HepG2 (cell line): ENCODE results near the gene FGFR4. TPM values are rescaled to one million over a fixed set of nuclear protein-coding genes. Genes with fewer than 3 reads are reported as not detected.

Experiments
- AKAP8 ChIP-seq: sonication (generic); formaldehyde crosslinking; IDR thresholded peaks from 2 replicates; pipeline ENCODE4 v1.5.1; 2020; ENCODE audit warnings: mild to moderate bottlenecking, missing genetic modification reagents
- FLYWCH1 ChIP-seq: sonication (generic); formaldehyde crosslinking; IDR thresholded peaks from 2 replicates; pipeline ENCODE4 v1.8.1; 2023; ENCODE audit warnings: mild to moderate bottlenecking, missing genetic modification reagents
- HNF1A ChIP-seq, 2 experiments: sonication (generic) in 1 of 2; formaldehyde crosslinking in 1 of 2; IDR thresholded peaks; 2 replicates each; pipeline versions ENCODE4 v1.4.0 to v1.6.1; 2016 to 2020; ENCODE audit warnings: borderline replicate concordance in 1 of 2, low read depth in 1 of 2, mild to moderate bottlenecking in 1 of 2, missing genetic modification reagents in 1 of 2
- HNF1B ChIP-seq: sonication (generic); formaldehyde crosslinking; IDR thresholded peaks from 2 replicates; pipeline ENCODE4 v1.5.1; 2020; ENCODE audit warnings: mild to moderate bottlenecking, moderate library complexity, missing genetic modification reagents
- HNRNPK ChIP-seq: fragments of 200-400 bp; formaldehyde crosslinking; IDR thresholded peaks from 2 replicates; pipeline ENCODE4 v1.6.1; 2018; ENCODE audit warnings: low read length, low read depth, moderate library complexity, mild to moderate bottlenecking; ENCODE audit not compliant: poor library complexity, severe bottlenecking
- HOXA3 ChIP-seq: sonication (generic); formaldehyde crosslinking; IDR thresholded peaks from 2 replicates; pipeline ENCODE4 v1.5.0; 2020; ENCODE audit warnings: missing genetic modification reagents
- IKZF5 ChIP-seq: IDR thresholded peaks from 2 replicates; pipeline ENCODE4 v1.6.1; 2018; ENCODE audit warnings: missing genetic modification reagents, mild to moderate bottlenecking, missing compliant biosample characterization
- POGZ ChIP-seq: sonication (generic); formaldehyde crosslinking; IDR thresholded peaks from 2 replicates; pipeline ENCODE4 v1.4.0; 2020; ENCODE audit warnings: mild to moderate bottlenecking, missing genetic modification reagents
- ZBTB2 ChIP-seq: sonication (generic); formaldehyde crosslinking; IDR thresholded peaks from 2 replicates; pipeline ENCODE4 v1.8.0; 2022; ENCODE audit warnings: low read depth, missing genetic modification reagents
- ZBTB7A ChIP-seq: sonication (generic); formaldehyde crosslinking; IDR thresholded peaks from 2 replicates; pipeline ENCODE4 v1.8.0; 2022; ENCODE audit warnings: mild to moderate bottlenecking, missing genetic modification reagents
- ZNF292 ChIP-seq: sonication (generic); formaldehyde crosslinking; IDR thresholded peaks from 2 replicates; pipeline ENCODE4 v1.8.1; 2022; ENCODE audit warnings: mild to moderate bottlenecking, low read depth, missing genetic modification reagents, borderline replicate concordance
- ZNF343 ChIP-seq: sonication (generic); formaldehyde crosslinking; IDR thresholded peaks from 2 replicates; pipeline ENCODE4 v1.4.0; 2020; ENCODE audit warnings: mild to moderate bottlenecking, missing genetic modification reagents
- ZNF619 ChIP-seq: sonication (generic); formaldehyde crosslinking; IDR thresholded peaks from 2 replicates; pipeline ENCODE4 v1.4.0; 2020; ENCODE audit warnings: mild to moderate bottlenecking, missing genetic modification reagents
- ZNF770 ChIP-seq: sonication (generic); formaldehyde crosslinking; IDR thresholded peaks from 2 replicates; pipeline ENCODE4 v1.5.0; 2020; ENCODE audit warnings: mild to moderate bottlenecking, missing genetic modification reagents
- ZNF83 ChIP-seq: sonication (generic); formaldehyde crosslinking; IDR thresholded peaks from 2 replicates; pipeline ENCODE4 v1.4.0; 2020; ENCODE audit warnings: missing genetic modification reagents, mild to moderate bottlenecking, borderline replicate concordance
- ZNF879 ChIP-seq: sonication (generic); formaldehyde crosslinking; IDR thresholded peaks from 2 replicates; pipeline ENCODE4 v1.8.1; 2023; ENCODE audit warnings: missing genetic modification reagents
- ZSCAN30 ChIP-seq: sonication (generic); formaldehyde crosslinking; IDR thresholded peaks from 2 replicates; pipeline ENCODE4 v1.5.0; 2020; ENCODE audit warnings: mild to moderate bottlenecking, missing genetic modification reagents
- ZZZ3 ChIP-seq: sonication (generic); formaldehyde crosslinking; IDR thresholded peaks from 2 replicates; pipeline ENCODE4 v1.4.0; 2020; ENCODE audit warnings: missing genetic modification reagents, mild to moderate bottlenecking, borderline replicate concordance
- polyA plus RNA-seq, 8 experiments: library from polyadenylated mRNA; depleted of rRNA in 3 of 8; stranded (reverse) in 7 of 8; unstranded in 1 of 8; fragments of >200 nt; fragmentation: Illumina TruSeq in 4 of 8; extraction: Trizol in 4 of 8; gene quantifications; 2 replicates each; pipeline versions ENCODE4 v1.2.1 to v1.2.3, GENCODE V29; 2011 to 2016; ENCODE audit warnings: low read depth in 4 of 8, missing spikeins in 1 of 8, mixed read lengths in 1 of 8; ENCODE audit not compliant: insufficient read depth in 1 of 8
- total RNA-seq, 5 experiments: library from RNA; depleted of rRNA; stranded (reverse); fragments of >200 nt; fragmentation: Illumina TruSeq; extraction: Trizol; gene quantifications; 2 replicates each; pipeline ENCODE4 v1.2.3, GENCODE V29; 2016; ENCODE audit warnings: low read depth in 1 of 5

FGFR4 gene
- total and polyA plus RNA-seq, 2 of the 13 experiments (the other 11 are each of a cell fraction or from before 2014, with no cell fraction given): 129 to 219 TPM

- TF ChIP-seq HNF1B (CRISPR knock-in tag) (0 out of 2 replicates have a peak, but pooled peaks have one; percentile 32), ZNF770 (CRISPR knock-in tag) (no peak), ZBTB2 (CRISPR knock-in tag) (no peak), HNF1A (IDR thresholded peaks at IDR 0.05; ENCODE audit: low read depth) (no peak), HNF1A (CRISPR knock-in tag; IDR thresholded peaks at IDR 0.05; ENCODE audit: borderline replicate concordance) (peak; percentile 43; the same call in 1 of the 2 replicates), ZNF292 (CRISPR knock-in tag) (no peak), ZBTB7A (CRISPR knock-in tag) (peak; percentile 97), HNRNPK (peak; percentile 61), ZZZ3 (CRISPR knock-in tag) (no peak), POGZ (CRISPR knock-in tag) (no peak), ZSCAN30 (CRISPR knock-in tag) (no peak), ZNF879 (CRISPR knock-in tag) (no peak), HOXA3 (peak; percentile 43; the same call in 1 of the 2 replicates), ZNF343 (CRISPR knock-in tag) (no peak), IKZF5 (peak; percentile 35; the same call in 1 of the 2 replicates), AKAP8 (CRISPR knock-in tag) (0 out of 2 replicates have a peak, but pooled peaks have one; percentile 43), FLYWCH1 (CRISPR knock-in tag) (no peak), ZNF619 (CRISPR knock-in tag) (no peak), ZNF83 (CRISPR knock-in tag) (no peak)
These were observed 25.1 kb downstream of the FGFR4 start (continued) for GRCh38 chr5:177111720-177112394.
